Endothelial cell of hepatic sinusoid (primary cell): ENCODE results near the gene MGAT4D.
"Not testable (repeated sequence)": the region's sequence is repeated elsewhere in the genome, so short reads cannot be mapped to it uniquely, and the experiment has no call there.

Experiments used
- in situ Hi-C: cut with HindIII; loops from 2 replicates; pipeline ENCODE4 v1.10.0; 2017; ENCODE audit warnings: low sequenced_read_pairs

Gene MGAT4D

DNA sequence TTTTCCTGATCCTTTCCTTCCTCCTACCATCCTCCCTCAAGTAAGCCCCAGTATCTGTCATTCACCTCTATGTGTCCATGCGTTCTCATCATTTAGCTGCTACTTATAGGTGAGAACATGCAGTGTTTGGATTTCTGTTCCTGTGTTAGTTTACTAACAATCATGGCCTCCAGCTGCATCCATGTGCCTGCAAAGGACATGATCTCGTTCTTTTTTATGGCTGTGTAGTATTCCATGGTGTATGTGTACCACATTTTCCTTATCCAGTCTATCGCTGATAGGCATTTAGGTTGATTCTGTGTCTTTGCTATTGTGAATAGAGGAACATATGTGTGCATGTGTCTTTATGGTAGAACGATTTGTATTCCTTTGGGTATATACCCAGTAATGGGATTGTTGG is 53.7 kb downstream of the MGAT4D start:
- in situ Hi-C loops: not testable (repeated sequence)

GRCh38 chr4:140439644-140440142 is 58.4 kb downstream of the MGAT4D start:
- in situ Hi-C loops: loop anchor here (5.0 kb wide), 1 partner anchor 72 kb away; no protein-coding TSS in a partner anchor

DNA sequence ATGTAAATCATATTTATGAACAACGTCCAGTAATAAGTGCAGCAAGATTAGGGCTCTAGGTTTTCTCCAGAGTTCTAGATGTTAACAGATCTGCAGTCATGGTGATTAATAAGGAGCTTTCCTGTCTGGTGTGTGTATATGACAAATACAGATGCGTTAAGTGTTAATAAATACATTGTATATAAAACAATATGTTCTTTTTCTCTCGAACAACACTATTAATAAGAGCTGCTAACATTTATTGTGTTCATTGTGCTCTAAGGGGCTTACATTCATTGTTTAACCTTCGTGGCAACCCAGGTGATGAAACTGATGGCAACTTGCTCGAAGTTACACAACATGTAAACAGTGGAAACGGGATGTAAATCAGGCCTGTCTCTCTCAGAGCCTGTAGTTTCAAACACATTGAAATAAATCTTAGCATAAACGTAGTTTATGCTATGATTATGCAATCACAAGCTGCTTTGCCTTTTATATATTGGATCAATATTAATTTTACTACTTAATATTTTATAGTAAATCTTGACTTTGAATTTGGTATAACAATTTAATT is 70.1 kb downstream of the MGAT4D start:
- in situ Hi-C loops: no loop called here

DNA sequence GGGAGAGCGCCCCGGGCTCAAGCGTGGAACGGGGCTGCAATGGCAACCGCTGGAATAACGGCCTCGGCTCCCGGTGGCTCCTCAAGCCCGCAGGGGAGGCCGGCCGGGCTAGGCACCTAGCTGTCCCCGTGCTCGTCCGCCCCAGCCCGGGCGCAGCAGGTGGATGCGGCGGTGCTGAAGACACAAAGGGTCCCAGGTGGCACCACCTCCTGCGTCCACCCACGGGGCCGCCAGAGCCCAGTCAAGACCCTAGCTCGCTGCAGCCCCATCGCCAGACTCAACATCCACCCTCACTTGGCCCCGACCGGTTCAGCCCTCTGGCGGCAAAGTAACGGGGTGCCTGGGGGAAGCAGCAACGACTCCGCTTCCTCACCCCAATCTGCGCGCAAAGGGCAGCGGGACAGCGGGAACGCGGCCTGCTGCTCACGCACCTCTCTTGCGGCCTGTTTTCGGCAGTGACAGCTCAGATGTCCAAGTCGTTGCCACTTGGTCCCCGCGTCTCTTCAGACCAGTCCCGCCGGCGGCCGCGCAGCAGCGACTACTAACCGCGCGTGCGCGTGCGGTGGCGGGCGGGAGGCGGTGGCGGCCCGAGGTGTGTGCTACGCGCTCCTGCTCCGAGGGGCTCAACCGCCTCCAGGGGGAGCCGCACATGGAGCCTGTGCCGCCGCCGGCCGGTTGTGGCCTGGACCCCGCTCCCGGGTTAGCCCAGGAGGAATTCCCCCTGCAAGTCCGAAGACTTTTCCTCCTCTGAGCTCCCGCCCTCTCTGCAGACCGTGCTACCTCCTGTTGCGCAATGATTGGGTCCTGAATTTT is 70.8 kb downstream of the MGAT4D start, which contains the start of gene CLGN:
Gene CLGN (minus strand): TSS at position 543 of the 813 bp plus-strand sequence. CDS start 14,570 bp downstream, outside the sequence.
- in situ Hi-C loops: no loop called here

- in situ Hi-C loops: no loop called here
Measured at GRCh38 chr4:140426610-140427105, 71.4 kb downstream of the MGAT4D start.

- in situ Hi-C loops: no loop called here
Measured at GRCh38 chr4:140423106-140423505, 75.0 kb downstream of the MGAT4D start.

GRCh38 chr4:140413130-140413969 is 84.7 kb downstream of the MGAT4D start:
- in situ Hi-C loops: not testable (repeated sequence)

DNA sequence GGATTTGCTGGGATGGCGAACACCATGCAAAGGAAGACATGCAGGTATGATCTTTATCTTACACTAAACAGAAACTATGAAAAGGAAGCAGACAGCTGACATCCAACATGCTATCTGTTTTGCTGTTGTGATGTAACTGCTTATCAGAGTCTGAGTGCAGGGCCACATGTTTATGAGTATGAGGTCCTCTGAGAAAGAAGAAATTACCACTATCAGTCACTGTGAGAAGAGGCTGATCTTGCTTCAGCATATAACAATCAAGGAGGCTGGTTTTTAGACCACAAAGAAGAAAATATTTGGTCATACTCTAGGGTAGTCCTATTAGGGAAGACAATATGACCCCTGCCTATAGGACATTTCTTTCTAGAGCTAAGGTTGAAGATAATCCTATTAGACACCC is 89.1 kb downstream of the MGAT4D start:
- in situ Hi-C loops: no loop called here

- in situ Hi-C loops: no loop called here
Measured at GRCh38 chr4:140406292-140406691, 91.8 kb downstream of the MGAT4D start.

- in situ Hi-C loops: no loop called here
Measured at GRCh38 chr4:140400111-140400510, 98.0 kb downstream of the MGAT4D start.

DNA sequence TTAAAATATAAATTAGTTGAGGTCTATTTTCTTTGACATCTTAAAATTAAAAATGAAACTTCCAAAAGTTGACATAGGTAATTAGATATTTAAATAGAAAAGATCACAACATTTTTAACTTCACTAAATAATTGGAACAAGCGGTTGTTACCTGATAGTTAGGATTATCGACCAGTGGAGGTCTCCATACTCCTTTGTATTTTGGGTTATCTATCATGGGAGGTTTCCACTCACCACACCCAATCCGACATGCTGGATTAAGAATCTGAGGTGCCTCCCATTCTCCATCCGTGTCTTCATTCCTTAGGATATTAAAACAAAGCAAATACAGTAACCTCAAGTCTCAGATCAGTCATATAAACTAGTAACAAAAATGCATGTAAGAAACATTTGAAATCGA is 102.4 kb downstream of the MGAT4D start:
- in situ Hi-C loops: no loop called here
